Small intestine (tissue), 7 donors: ENCODE measurements around the gene CPLX1. TPM values are rescaled to one million over a fixed set of nuclear protein-coding genes. Genes with fewer than 3 reads are reported as not detected.
"Not testable (repeated sequence)": the region's sequence is repeated elsewhere in the genome, so short reads cannot be mapped to it uniquely, and the experiment has no call there.

Experiments
- DNase-seq, 2 donors: peaks; one replicate each; pipeline versions ENCODE4 v3.0.0 to v3.0.0-alpha.2; 2013
- FAIRE-seq: peaks from 2 replicates; lab custom pipeline; 2012; peaks lifted over from hg19 to GRCh38; lab: Jason Lieb, UNC
- H3K27ac ChIP-seq, 3 donors: one replicate each; pipeline ENCODE4 v1.5.1; 2013; ENCODE audit warnings: low read length in 2 of 3, mild to moderate bottlenecking in 2 of 3, control low read depth in 1 of 3, inconsistent platforms in 1 of 3, low read depth in 1 of 3, moderate library complexity in 1 of 3
- H3K27me3 ChIP-seq, 3 donors: one replicate each; pipeline ENCODE4 v1.6.1; 2013; ENCODE audit warnings: low read length in 3 of 3, inconsistent platforms in 1 of 3; ENCODE audit not compliant: control insufficient read depth in 3 of 3, insufficient read depth in 3 of 3
- H3K36me3 ChIP-seq, 3 donors: one replicate each; pipeline ENCODE4 v1.6.1; 2013; ENCODE audit warnings: low read length in 3 of 3, inconsistent platforms in 1 of 3, low read depth in 1 of 3, mild to moderate bottlenecking in 1 of 3, moderate library complexity in 1 of 3; ENCODE audit not compliant: control insufficient read depth in 3 of 3, insufficient read depth in 2 of 3
- H3K4me1 ChIP-seq, 3 donors: one replicate each; pipeline ENCODE4 v1.6.1; 2013; ENCODE audit warnings: low read length in 2 of 3, inconsistent platforms in 1 of 3, low read depth in 1 of 3, mild to moderate bottlenecking in 1 of 3, moderate library complexity in 1 of 3; ENCODE audit not compliant: control insufficient read depth in 3 of 3, insufficient read depth in 2 of 3
- H3K4me3 ChIP-seq, 3 donors: one replicate each; pipeline ENCODE4 v1.5.1; 2013; ENCODE audit warnings: low read length in 3 of 3, control low read depth in 1 of 3, inconsistent platforms in 1 of 3, low read depth in 1 of 3, mild to moderate bottlenecking in 1 of 3, moderate library complexity in 1 of 3
- H3K9me3 ChIP-seq, 2 donors: one replicate each; pipeline ENCODE4 v1.6.1; 2013; ENCODE audit warnings: low read depth in 1 of 2, low read length in 1 of 2; ENCODE audit not compliant: control insufficient read depth in 2 of 2, insufficient read depth in 1 of 2
- WGBS, 3 donors: extraction: QIAGEN DNeasy Blood & Tissue Kit; methylation state at CpG; one replicate each; pipeline ENCODE4 v1.1.7; 2013; 5-methylcytosine and 5-hydroxymethylcytosine counted together
- polyA plus RNA-seq, 4 donors: library from polyadenylated mRNA; stranded (reverse) in 3 of 4; unstranded in 1 of 4; fragments of 200-250 nt in 3 of 4; fragments of 120-200 nt in 1 of 4; gene quantifications; one replicate each; pipeline versions ENCODE4 v1.2.1 to v1.2.3, GENCODE V29; 2013
- donor health status: healthy with polysubstance abuse.
- donor health status: control.
- donor health status: control.
- donor health status: Bipolar disorder and iron deficiency.
- donor health status: healthy.

CPLX1 gene
- polyA plus RNA-seq, 4 donors = 1.4 to 2.6 TPM; not detected in 2

DNA sequence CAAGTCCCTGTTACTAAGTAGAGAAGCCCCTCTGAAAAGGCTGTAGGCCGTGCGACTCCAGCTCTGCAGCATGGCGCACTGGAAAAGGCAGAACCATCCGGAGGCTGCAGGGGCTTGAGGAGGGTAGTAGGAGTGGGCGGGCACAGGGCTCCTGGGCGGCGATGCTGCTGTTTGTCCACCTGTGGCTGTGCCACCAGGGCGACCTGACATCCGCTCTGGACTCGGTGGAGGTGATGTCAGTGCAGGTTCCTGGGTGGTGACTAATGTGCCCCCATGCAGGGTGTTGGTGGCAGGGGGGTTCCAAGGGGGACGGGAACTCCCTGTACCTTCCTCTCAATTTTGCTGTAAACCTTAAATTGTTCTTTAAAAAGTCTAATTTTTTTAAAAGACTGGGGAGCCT, 62.0 kb downstream of the CPLX1 start:
- Histone ChIP-seq H3K36me3 (peaks cover 6 to 78% (median 6%) of the 10 kb centered on the region in 3 donors), H3K27ac (no peak overlapping the region), H3K4me1 (peaks cover 0 to 15% (median 0%) of the 10 kb centered on the region in 3 donors), H3K9me3 (no peaks in the 10 kb centered on the region), H3K4me3 (no peak overlapping the region), H3K27me3 (no peaks in the 10 kb centered on the region)
- DNase-seq = no peak
- 89 to 97% (median 95%) methylated on average over 11 of the region's 11 CpGs for WGBS, 3 donors
- no peak for FAIRE-seq

DNA sequence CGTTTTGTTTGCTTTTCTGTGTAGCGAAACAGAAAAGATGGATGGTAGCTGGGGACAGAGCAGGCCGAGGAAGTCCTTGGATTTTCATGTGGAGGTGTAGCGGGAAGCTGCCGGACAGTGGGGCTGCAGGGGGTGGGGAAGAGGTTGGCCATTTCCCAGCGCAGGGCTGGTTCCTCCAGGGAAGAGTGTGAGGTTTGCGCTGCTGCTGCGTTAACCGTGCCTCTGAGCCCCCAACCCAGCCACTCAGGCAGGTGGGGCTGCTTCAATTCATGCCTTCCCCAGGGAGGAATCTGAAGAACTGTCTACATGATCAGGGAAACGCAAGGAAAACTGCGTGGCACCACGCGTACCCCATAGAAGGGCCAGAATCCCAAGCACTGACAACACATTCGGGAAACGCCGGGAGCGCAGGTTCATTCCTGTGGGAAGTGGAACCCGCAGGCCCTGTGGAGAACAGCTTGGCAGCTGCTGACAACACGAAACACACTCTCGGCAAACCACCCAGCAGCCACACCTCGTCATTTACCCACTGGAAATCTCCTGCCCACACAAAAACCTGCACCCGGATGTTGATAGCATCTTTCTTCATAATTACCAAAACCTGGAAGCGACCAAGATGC, 62.6 kb downstream of the CPLX1 start:
- no peak overlapping the region for H3K27ac ChIP-seq
- H3K36me3 ChIP-seq = peaks cover 5 to 77% (median 6%) of the 10 kb centered on the region in 3 donors
- FAIRE-seq (no peak), DNase-seq (no peak)
- H3K4me3 ChIP-seq = no peak overlapping the region
- no peaks in the 10 kb centered on the region for H3K27me3 ChIP-seq
- peaks cover 0 to 15% (median 0%) of the 10 kb centered on the region in 3 donors for H3K4me1 ChIP-seq
- H3K9me3 ChIP-seq = peaks cover 0 to 2% of the 10 kb centered on the region in 2 donors
- WGBS, 3 donors = 91 to 94% (median 91%) methylated on average over 23 of the region's 23 CpGs

GRCh38 chr4:762211-763190, 63.4 kb downstream of the CPLX1 start:
- Histone ChIP-seq H3K27ac (no peak overlapping the region), H3K36me3 (peaks cover 3 to 80% (median 6%) of the 10 kb centered on the region in 3 donors), H3K4me1 (peaks cover 0 to 15% (median 0%) of the 10 kb centered on the region in 3 donors), H3K27me3 (no peaks in the 10 kb centered on the region), H3K9me3 (peaks cover 0 to 5% of the 10 kb centered on the region in 2 donors), H3K4me3 (no peak overlapping the region)
- FAIRE-seq (no peak), DNase-seq (peak; percentile 51 to 65)
- WGBS, 3 donors = 73 to 85% (median 78%) methylated on average over 23 to 24 of the region's 24 CpGs

- no peak for FAIRE-seq
- DNase-seq = no peak
- H3K4me3 ChIP-seq = no peak overlapping the region
- 97 to 98% (median 98%) methylated on average over 14 of the region's 14 CpGs for WGBS, 3 donors
- H3K27ac ChIP-seq = no peak overlapping the region
- no peaks in the 10 kb centered on the region for H3K27me3 ChIP-seq
- H3K36me3 ChIP-seq = peaks cover 2 to 77% (median 6%) of the 10 kb centered on the region in 3 donors
- H3K4me1 ChIP-seq = peaks cover 0 to 10% (median 0%) of the 10 kb centered on the region in 3 donors
- H3K9me3 ChIP-seq = peaks cover 0 to 5% of the 10 kb centered on the region in 2 donors
Observed at GRCh38 chr4:761739-762138, 64.2 kb downstream of the CPLX1 start.

GRCh38 chr4:761086-761485, 64.8 kb downstream of the CPLX1 start:
- 90 to 93% (median 93%) methylated on average over 14 of the region's 14 CpGs for WGBS, 3 donors

DNA sequence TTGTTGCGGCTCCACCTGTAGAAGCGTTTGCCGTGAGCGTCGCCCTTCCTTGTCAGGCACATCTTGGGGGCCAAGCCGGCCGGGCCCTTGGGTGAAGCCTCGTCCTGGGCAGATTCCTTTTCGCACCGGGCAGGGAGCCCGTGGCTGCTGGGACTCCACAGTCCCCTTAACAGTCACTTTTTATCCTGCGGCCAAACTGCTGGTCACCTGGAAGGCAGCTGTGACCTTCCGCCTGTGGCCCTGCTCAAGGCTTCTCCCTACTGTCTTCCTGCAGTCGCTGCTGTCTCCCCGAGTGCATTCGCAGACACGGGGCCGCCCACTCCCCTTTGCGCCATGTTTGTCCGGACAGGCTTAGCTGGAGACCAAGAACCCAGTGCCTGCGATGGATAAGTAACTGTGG, 65.3 kb downstream of the CPLX1 start:
- no peak for DNase-seq
- no peak overlapping the region for H3K4me3 ChIP-seq
- FAIRE-seq = no peak

More at GRCh38 chr4:761086-761485, 64.8 kb downstream of the CPLX1 start:
- FAIRE-seq (no peak), DNase-seq (no peak)
- Histone ChIP-seq H3K4me1 (peaks cover 0 to 9% (median 0%) of the 10 kb centered on the region in 3 donors), H3K9me3 (peaks cover 0 to 5% of the 10 kb centered on the region in 2 donors), H3K36me3 (peaks cover 2 to 76% (median 6%) of the 10 kb centered on the region in 3 donors), H3K4me3 (no peak overlapping the region), H3K27ac (no peak overlapping the region), H3K27me3 (no peaks in the 10 kb centered on the region)

GRCh38 chr4:759810-760209, 66.1 kb downstream of the CPLX1 start:
- not testable (repeated sequence) for H3K9me3 ChIP-seq, H3K27me3 ChIP-seq, DNase-seq, FAIRE-seq, H3K4me1 ChIP-seq, H3K27ac ChIP-seq, H3K4me3 ChIP-seq
- 87 to 90% (median 89%) methylated on average over 16 to 18 of the region's 24 CpGs for WGBS, 3 donors
- H3K36me3 ChIP-seq = peaks cover 2 to 72% (median 6%) of the 10 kb centered on the region in 3 donors

More for the DNA sequence above, 65.3 kb downstream of the CPLX1 start:
- 93 to 98% (median 94%) methylated on average over 21 of the region's 21 CpGs for WGBS, 3 donors
- Histone ChIP-seq H3K4me1 (peaks cover 0 to 7% (median 0%) of the 10 kb centered on the region in 3 donors), H3K27ac (no peak overlapping the region), H3K27me3 (no peaks in the 10 kb centered on the region), H3K9me3 (peaks cover 0 to 5% of the 10 kb centered on the region in 2 donors), H3K36me3 (peaks cover 2 to 73% (median 6%) of the 10 kb centered on the region in 3 donors)

DNA sequence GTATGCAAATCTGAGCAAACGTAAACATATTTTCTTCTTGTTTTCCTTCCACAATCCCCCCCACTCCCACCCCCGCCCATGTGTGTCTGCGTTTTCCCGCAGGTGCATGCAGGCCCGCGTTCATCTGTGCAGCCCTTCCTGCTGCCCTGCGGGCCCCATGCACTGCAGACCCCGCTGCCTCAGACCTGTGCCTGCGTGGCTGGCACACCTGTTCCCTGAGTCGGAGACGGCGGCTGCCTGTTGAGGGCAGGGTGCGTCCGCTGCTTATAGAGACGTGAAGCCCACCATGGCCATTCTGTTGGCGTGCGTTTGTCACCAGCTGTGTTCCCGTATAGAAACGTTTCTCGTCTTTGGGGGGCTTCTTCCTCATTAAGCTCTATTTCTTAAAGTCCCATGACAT, 68.8 kb downstream of the CPLX1 start:
- DNase-seq = no peak
- WGBS, 3 donors = 92 to 95% (median 94%) methylated on average over 20 of the region's 20 CpGs
- Histone ChIP-seq H3K36me3 (peaks cover 3 to 72% (median 7%) of the 10 kb centered on the region in 3 donors), H3K4me3 (no peak overlapping the region), H3K9me3 (peaks cover 0 to 5% of the 10 kb centered on the region in 2 donors), H3K27me3 (no peaks in the 10 kb centered on the region), H3K4me1 (peaks cover 0 to 1% (median 0%) of the 10 kb centered on the region in 3 donors), H3K27ac (no peak overlapping the region)
- FAIRE-seq = no peak
